Measurements from ENCODE around the gene KLK5.

- TF ChIP-seq, protein P1, sequence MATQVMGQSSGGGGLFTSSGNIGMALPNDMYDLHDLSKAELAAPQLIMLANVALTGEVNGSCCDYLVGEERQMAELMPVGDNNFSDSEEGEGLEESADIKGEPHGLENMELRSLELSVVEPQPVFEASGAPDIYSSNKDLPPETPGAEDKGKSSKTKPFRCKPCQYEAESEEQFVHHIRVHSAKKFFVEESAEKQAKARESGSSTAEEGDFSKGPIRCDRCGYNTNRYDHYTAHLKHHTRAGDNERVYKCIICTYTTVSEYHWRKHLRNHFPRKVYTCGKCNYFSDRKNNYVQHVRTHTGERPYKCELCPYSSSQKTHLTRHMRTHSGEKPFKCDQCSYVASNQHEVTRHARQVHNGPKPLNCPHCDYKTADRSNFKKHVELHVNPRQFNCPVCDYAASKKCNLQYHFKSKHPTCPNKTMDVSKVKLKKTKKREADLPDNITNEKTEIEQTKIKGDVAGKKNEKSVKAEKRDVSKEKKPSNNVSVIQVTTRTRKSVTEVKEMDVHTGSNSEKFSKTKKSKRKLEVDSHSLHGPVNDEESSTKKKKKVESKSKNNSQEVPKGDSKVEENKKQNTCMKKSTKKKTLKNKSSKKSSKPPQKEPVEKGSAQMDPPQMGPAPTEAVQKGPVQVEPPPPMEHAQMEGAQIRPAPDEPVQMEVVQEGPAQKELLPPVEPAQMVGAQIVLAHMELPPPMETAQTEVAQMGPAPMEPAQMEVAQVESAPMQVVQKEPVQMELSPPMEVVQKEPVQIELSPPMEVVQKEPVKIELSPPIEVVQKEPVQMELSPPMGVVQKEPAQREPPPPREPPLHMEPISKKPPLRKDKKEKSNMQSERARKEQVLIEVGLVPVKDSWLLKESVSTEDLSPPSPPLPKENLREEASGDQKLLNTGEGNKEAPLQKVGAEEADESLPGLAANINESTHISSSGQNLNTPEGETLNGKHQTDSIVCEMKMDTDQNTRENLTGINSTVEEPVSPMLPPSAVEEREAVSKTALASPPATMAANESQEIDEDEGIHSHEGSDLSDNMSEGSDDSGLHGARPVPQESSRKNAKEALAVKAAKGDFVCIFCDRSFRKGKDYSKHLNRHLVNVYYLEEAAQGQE (IDR thresholded peaks at IDR 0.05; ENCODE audit: insufficient read depth in 1 of 2, low read depth in 2 of 2, low read length in 2 of 2): no peak
- TF ChIP-seq POLR2AphosphoS5 (IDR thresholded peaks at IDR 0.05; ENCODE audit: low read depth, low read length) (no peak), TAF1 (IDR thresholded peaks at IDR 0.05; ENCODE audit: borderline replicate concordance, insufficient read depth, low read length) (no peak), SIN3A (IDR thresholded peaks at IDR 0.05; ENCODE audit: borderline replicate concordance, insufficient read depth, low read length) (no peak)
These were observed 20.2 kb downstream of the KLK5 start for GRCh38 chr19:50932690-50933083.

All from PFSK-1 (cell line).